Activated CD4-positive, alpha-beta T cell treated with anti-CD3 and anti-CD28 coated beads, Interleukin-2, amount 50 U/mL, for 4 hours (primary cell): Measurements from ENCODE around the gene U2SURP.
"Not testable (repeated sequence)": the region's sequence is repeated elsewhere in the genome, so short reads cannot be mapped to it uniquely, and the experiment has no call there.

Source experiments
- DNase-seq, 2 experiments: peaks; one replicate each; pipeline ENCODE4 v3.0.0-alpha.2; 2020

The U2SURP gene

DNA sequence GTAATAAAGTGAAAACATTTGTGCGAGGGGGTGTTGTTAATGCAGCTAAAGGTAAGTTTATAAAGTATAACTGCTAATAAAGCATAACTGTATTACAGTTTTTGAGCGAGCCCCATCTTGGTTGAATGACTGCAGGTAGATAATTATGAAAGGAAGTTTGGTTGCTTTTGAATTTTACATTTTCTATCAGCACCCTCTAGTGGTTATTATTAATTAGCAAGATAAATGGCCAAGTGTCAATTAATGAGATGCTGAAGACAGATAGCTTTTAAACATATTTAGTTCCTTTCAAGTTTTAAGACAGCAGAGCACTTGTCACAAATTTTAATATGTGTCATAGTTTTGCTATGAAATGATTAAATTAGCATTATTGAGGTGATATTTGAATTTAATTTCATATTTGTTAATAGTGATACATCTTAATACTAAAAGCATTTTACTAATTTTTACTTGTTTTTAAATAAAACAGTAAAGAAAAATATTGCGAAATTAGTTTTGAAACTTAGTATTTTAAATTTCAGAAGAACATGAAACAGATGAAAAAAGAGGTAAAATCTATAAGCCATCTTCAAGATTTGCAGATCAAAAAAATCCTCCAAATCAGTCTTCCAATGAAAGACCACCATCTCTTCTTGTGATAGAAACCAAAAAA, 15.1 kb downstream of the U2SURP start:
- DNase-seq: no peak

DNA sequence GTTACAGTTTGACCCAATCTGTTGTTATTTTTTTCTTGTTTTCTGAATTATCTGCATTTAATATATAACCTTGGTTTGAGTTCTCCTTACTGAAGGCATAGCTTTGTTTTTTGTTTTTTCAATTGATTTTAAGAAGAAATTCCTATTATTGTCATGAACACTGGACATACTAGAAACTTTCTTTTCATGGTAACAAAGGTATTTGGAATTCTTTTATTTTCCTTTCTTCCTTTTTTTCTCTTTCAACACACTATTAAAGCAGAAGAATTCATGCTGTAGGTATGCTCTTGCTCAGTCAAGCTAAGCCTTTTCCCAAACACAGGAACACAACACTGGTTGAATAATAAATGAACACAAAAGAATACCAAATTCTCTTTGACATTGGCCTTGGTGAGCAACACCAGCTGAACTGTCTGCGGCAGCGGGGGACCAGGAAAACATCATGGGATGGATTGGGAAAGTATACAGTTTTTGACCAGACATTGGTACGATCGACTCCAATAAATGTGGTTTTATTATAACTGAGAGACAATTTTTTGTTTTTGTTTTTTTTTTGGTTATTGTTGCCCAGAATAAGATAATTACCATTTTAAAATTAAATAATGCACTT, 23.1 kb downstream of the U2SURP start:
- DNase-seq: no peak

DNA sequence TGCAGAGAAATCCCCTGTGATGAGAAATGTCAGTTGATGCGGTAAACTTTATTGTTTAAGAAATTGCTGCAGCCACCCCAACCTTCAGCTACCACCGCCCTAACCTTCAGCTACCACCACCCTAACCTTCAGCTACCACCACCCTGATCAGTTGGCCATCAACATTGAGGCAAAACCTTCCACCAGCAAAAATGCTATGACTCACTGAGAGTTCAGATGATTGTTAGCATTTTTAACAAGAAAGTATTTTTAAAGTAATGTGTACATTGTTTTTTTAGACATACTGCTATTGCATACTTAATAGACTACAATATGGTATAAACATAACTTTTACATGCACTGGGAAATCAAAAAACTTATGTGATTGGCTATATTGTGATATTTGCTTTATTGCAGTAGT, 30.0 kb downstream of the U2SURP start:
- DNase-seq: no peak

DNA sequence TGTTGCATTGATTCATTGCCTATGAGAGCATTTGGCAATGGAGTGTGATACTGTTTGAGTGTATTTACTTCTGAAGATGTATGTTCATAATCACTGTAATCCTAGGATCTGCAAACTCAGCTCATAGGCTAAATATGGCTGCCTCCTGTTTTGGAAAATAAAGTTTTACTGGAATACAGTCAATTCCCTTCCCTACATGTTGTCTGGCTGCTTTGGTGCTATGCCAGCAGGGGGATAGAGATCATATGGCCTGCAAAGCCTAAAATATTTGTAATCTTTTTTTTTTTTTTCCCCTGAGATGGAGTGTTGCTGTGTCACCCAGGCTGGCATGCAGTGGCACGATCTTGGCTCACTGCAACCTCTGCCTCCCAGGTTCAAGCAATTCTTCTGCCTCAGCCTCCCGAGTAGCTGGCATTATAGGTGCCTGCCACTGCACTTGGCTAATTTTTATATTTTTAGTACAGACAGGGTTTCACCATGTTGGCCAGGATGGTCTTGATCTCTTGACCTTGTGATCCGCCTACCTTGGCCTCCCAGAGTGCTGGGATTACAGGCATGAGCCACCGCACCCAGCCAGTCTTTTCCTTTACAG, 30.5 kb downstream of the U2SURP start:
- DNase-seq: not testable (repeated sequence)

DNA sequence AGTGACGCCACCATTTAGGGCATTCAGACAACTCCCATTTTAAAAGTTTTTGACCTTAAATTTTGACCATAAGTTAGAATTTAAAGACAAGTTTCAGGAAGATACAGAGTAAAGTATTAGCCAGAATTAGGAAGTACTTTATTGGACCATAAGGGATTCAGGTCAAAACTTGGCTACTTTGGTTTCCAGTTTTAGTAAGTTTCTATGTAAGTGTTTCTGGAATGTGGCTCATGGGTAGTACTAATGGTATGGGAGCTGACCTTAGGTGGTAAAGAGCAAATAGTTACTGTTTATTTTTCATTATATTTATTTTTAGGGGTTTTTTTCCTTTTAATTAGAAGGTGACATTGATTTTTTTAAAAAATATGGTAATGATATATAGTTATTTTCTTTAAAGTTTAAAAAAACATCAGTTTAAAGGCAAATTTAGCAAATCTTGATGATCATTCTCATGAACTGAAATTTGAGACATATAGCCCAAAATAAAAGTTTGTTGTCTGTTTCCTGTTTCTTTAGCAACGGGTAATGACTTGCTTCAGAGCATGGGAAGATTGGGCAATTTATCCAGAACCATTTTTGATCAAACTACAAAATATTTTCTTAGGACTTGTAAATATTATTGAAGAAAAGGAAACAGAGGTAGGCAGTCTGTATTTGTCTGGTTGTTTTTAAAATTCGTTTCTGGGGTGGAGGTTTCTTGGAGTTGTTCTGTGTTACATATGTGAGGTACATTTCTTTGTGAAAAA, 34.3 kb downstream of the U2SURP start:
- DNase-seq: no peak

DNA sequence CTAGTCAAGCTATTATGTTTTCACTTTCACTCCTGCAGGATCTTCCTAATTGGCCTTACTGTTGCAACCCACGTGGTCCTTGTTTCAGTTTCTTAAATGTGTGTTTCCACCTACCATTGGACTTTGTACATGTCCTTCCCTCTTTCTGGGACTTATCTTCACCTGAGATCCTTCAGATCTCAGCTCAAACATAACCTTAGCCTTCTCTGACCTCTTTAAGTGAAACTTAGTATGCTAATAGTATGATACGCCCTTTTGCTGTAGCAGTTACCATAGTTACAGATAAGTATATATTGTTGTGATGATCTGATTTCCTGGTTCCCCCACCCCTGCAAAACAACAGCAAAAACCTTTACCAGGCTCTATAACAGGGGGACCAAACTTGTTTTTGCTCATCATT, 35.2 kb downstream of the U2SURP start:
- DNase-seq: no peak

DNA sequence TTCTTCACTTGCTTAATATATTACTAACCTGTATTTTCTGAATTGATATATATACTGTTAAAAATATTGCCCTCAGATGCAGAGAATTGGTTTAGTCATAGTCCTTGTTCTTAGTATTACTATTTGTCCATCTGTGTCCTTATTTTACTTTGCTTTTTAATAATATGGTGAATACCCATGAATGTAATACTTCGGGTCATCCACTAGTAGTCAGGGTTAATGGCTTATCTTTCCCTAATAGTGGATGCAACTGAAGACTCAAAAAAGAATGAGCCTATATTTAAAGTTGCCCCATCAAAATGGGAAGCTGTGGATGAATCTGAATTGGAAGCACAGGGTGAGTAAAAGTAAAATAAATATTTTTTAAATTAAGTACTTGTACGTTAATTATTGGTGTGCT, 36.5 kb downstream of the U2SURP start:
- DNase-seq: no peak

DNA sequence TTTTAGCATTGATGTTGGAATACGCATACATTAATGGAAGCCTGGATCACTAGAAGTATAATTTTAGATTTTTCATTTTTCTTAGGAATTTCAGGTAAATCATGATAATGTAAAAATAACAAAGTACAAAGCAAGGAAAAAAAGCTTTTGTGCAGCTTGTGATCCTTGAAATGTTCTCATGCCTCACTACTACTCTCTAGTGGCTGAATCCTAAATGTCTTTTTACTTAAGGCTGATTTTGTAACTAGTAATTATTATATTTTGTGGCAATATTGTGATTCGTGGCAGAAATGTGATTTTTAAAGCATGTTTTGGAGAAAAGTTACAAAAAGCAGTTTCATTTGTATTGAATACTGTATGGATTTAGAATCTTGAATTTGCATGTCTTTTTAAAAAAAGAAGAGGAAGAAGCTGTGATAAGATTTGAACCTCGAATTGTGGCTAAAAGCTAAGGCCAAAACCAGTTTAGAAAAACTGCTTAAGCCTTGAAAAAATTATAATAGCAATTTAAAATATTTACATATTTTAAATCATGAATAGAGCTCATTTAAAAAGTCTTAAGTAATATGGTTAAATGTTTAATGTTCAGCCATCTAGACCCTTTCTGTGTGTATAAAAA, 39.0 kb downstream of the U2SURP start:
- no peak for DNase-seq

DNA sequence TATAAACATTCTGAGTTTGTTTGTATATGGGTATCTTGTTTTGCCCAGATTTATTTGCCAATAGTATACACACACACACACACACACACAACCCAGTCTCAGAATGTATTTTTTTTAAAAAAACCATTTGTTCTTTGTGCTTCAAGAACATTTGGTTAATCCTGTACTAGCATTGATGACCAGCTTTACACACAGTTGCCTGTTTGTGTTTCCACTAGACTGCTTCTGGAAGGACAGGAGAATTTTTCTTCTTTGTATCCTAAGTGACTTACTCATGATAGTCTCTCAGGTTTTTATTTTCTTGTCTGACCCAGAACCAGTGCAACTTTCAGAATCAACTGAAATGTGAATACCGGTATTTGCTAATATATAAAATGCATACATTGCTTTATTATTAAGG, 40.5 kb downstream of the U2SURP start:
- DNase-seq: no peak

DNA sequence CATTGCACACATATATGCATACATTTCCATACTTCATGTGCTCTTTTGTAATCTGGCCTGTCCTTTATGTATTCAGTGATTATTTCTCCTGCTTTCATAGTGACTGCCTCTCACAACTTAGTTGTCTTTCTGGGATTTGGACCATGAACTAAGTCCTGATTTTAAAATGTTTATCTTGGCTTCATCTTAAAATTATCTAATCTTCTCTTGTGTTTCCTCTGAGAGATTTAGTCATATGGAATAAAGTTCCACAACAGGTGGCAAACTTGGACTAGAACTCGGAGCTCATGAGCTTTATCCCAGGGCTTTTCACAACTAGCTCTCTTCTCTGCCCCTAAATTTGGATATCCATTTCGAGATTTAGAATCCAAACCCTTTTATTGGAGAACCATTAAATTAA, 44.3 kb downstream of the U2SURP start:
- no peak for DNase-seq

DNA sequence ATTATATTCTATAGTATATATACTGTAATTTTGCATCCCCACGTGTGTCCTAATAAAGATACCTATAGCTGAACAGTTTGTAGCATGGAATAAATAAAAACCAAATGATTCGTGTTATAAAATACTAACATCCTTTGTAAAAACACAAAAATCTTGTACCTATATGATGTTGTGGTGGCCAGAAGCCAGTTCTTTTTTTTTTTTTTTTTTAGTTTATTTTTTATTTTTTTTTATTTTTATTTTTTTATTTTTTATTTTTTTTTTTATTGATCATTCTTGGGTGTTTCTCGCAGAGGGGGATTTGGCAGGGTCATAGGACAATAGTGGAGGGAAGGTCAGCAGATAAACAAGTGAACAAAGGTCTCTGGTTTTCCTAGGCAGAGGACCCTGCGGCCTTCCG, 44.7 kb downstream of the U2SURP start:
- not testable (repeated sequence) for DNase-seq

DNA sequence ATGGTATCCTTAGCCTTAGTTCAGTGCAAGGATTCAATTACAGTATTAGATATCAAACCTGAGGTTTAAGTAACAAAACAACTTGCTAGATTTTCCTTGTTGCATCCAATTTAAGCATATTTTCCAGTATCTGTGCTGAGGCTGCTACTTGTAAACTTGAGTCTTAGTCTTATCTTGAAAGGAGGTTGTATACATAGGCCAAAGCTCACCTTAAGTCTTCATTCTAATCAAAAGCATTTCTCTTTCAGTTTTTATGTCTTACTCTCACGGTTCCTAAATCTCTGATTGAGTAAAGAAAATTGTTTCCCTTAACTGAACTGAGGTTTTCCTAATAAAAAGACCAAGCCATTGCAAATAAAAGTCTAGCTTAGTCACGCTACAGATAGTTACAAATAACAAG, 52.6 kb downstream of the U2SURP start:
- no peak for DNase-seq

DNA sequence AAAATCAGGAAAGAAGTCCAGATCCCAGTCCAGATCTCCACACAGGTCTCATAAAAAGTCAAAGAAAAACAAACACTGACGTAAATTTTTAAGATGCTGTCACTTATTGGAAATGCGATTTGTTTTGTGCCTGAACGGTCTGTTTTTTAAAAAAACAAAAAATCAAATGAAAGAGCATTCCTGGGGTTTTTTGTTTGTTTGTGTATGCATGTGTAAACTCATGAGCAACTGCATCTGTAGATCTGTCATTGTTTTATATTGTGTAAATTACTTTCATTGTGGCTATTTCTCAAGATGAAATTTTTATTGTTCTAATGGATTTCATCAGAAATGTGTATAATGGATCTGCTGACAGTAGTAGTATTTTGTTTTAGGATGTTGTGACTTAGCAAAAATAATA, 55.0 kb downstream of the U2SURP start:
- DNase-seq: no peak

DNA sequence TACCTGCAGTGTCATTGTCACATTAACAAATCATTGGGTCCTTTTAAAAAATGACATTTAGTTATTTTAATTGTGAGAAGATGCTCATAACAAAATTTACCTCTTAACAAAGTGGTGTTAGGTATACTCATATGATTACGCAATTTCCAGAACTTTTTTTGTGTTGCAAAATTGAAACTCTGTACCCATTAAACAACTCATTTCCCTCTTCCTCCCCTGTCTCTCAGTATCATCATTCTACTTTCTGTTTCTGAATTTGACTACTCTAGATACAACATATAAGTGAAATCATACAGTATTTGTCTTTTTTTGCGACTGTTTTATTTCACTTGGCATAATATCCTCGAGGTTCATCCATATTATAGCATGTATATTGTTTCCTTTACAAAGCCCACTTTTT, 59.5 kb downstream of the U2SURP start:
- no peak for DNase-seq

DNA sequence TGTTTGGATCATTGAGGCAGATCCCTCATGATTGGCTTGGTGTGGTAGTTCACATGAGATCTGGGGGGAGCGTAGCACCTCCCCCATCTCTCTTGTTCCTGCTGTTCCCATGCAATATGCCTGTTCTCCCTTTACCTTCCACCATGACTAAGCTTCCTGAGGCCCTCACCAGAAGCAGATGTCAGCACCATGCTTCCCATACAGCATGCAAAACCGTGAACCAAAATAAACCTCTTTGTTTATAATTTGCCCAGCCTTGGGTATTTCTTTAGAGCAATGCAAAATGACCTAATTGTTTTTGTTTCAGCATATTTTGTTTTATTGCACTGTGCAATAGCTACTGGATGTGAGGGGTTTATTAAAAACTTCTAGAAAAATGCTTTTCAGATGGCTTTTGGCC, 61.6 kb downstream of the U2SURP start:
- no peak for DNase-seq

DNA sequence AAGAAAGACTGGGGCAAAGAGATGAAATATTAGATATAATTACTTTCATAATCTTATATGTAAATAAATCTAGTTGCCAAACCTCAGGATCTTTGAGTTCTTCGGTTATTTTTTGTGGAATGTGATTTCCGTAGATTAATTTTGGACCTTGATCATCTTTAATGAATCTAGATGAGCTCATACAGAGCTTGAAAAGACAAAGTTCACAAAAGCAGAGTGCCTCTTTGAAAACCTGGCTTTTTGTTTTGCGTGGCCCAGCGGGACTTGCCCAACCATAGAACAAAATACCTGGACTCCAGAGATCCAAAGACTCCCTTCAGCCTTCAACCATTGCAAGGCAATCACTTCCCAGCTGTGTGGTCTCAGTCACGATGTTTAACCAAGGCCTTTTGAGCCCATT, 63.4 kb downstream of the U2SURP start:
- no peak for DNase-seq

DNA sequence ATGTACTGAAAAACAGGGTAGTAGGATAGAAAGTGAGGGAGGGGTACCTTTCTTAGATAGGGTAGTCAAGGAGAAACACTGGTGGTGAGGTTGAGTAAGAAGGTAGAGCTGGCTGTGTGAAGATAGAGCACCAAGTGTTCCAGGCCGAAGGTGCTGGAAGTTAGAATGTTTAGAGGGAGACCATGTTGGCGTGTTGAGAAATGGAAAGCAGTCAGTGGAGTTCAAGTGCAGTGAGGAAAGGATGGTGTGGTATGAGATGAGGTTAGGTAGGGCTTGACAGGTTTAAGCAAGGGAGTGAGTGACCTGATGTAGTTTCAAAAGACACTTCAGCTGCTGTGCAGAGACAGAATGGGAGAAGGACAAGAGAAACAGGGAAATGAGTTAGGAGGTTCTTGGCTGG, 64.0 kb downstream of the U2SURP start:
- DNase-seq: no peak

DNA sequence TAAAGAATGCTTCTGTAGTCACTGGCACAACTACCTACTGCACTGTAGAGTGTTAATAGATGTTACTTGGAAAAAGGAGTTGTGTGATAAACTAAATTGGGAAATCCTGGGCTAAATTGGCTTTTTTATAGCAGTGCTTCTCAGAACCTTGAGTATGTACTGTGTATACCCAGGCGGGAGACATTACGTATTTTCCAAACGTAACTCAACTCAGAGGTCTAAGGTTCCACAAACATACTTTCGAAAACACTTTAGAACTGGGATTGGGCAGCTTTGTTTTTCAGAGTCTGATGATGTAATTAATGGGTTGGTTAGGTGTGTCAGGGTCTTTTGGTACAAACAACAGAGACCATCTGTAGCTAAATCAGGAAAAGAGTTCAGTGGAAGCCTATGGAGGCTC, 64.7 kb downstream of the U2SURP start:
- no peak for DNase-seq

DNA sequence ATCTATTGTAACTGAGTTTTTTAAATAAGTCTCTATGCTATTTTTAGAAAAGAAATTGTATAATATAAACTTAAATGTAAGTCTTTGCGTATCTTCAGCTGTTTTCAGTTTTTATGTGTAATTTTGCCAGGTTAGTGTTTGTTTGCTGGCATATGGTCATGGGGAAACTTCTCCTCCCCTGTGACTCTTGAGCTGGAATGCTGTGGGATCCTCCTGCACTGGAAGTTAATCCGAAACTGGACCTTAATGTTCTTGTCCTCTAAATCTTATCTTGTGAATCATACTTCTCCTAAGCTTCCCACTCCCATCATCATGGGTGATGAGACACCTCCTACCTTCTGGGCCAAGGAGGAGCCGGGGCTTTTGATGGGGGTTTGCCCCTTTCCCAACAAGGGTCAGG, 65.8 kb downstream of the U2SURP start:
- no peak for DNase-seq

DNA sequence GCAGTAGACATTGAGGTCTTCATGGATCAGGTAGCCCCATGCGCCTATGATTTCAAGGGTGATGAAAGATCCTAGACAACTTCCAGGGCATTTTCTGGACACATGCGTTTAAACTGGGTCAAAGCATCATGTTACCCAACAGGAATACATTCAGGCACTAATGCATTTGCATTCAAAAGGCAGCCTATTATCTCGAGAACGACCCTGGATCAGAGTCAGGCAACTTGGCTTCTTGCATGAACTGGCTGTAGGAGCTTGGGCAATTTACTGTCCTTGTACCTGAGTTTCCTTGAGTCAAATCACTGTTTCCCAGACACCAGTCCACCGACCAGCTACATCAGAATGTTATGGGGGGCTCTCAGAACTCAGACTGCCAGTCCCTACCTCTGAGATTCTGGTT, 66.7 kb downstream of the U2SURP start:
- DNase-seq: no peak

DNA sequence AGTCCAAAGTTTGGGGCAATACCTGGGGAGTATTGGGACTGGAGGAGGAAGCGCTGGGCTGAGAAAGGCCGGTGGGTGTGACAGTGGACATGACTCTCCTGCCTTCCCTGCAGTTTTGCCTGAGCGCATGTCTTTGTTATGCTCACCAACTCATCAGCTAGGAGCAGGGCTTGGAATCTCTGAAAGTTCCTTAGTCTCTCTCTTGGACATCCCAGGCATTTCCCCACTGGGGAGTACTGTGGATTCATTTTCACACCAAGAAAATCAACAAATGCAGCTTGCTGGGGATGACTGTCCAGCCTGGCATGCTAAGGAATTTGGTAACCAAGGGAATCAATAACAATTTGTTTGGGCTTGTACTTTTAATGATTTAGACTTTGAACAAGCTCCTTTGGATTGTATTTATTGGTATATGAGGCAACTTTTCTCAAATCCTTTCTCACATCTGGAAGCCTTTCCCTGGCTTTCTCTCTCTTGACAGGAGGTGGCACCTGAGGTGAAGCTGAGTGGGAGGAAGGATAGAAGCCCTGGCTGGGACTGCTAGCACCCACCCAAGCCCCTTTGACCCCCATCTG, 69.7 kb downstream of the U2SURP start:
- DNase-seq: no peak

DNA sequence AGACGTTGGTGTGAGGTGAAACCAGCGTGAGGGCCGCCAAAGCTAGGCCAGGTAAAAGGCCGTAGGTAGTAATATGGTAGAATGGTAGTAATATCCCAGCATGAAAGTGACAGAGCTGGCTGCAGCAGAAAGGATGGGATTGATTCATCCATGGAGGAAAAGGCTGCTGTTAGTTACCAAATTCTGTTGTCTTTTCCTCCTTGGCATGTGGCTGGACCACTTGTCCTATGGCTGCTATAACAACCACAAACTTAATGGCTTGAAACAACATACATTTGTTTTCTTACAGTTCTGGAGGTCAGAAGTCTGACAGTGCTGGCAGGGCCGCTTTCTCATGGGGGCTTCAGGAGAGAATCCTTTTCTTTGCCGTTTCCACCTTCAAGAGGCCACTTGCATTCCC, 70.4 kb downstream of the U2SURP start:
- DNase-seq: no peak

DNA sequence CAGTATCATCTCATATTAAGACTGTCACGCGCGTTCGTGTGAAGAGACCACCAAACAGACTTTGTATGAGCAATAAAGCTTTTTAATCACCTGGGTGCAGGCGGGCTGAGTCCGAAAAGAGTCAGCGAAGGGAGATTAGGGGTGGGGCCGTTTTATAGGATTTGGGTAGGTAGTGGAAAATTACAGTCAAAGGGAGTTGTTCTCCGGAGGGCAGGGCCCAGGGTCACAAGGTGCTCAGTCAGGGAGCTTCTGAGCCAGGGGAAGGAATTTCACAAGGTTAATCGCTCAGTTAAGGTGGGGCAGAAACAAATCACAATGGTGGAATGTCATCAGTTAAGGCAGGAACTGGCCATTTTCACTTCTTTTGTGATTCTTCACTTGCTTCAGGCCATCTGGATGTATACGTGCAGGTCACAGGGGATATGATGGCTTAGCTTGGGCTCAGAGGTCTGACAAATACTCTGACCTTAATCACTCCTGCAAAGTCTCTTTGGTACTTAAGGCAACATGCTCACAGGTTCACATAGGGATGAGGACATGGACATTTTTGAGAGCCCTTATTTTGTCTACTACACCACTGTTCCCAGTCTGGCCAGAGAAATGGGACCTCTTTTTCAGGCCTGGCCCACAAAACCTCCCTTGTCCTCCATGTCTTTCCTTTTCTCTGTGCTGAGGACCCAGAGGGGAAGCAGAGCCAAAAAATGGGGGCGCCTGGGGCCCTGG, 71.1 kb downstream of the U2SURP start:
- not testable (repeated sequence) for DNase-seq
